Activated gamma-delta T cell (primary cell): ENCODE data around the gene ABCC1.
"Not testable (repeated sequence)": the region's sequence is repeated elsewhere in the genome, so short reads cannot be mapped to it uniquely, and the experiment has no call there.

Experiments
- DNase-seq: peaks from one replicate; lab custom pipeline; 2025; lab: John Stamatoyannopoulos, UW

ABCC1 gene

DNA sequence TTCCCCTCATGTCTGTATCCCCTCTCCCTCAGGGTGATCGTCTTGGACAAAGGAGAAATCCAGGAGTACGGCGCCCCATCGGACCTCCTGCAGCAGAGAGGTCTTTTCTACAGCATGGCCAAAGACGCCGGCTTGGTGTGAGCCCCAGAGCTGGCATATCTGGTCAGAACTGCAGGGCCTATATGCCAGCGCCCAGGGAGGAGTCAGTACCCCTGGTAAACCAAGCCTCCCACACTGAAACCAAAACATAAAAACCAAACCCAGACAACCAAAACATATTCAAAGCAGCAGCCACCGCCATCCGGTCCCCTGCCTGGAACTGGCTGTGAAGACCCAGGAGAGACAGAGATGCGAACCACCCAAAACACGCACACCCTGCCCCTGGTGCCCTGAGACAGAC is 191.7 kb downstream of the ABCC1 start:
- DNase-seq: no peak

DNA sequence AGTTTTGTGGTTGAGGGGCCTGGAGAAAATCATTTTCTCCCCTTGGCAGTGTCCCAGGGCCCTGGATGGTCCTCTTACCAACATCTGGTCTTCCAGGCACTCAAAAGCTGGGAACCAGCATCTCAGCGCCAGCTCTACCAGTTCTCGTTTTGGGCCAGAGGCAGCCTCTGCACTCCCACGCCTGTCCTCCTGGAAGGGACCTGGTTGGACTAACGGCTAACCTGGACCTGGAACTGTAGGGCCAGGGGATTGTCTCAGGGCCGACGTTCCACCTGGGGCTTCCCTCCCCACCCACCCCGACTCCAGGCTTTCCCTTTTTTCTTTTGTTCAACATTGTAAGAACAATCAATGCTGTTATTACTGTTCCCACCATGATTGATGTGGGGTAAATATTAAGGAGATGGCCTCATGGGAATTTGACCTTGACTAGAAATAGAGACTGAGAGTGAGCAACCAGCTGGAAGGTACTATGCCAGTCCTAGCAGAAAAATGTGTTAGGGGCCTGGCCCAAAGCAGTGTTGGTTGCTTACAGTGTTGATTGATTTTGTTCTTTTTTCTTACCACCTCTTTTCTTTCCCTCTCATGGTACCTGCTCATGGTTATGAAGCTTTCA is 192.5 kb downstream of the ABCC1 start:
- DNase-seq: no peak

DNA sequence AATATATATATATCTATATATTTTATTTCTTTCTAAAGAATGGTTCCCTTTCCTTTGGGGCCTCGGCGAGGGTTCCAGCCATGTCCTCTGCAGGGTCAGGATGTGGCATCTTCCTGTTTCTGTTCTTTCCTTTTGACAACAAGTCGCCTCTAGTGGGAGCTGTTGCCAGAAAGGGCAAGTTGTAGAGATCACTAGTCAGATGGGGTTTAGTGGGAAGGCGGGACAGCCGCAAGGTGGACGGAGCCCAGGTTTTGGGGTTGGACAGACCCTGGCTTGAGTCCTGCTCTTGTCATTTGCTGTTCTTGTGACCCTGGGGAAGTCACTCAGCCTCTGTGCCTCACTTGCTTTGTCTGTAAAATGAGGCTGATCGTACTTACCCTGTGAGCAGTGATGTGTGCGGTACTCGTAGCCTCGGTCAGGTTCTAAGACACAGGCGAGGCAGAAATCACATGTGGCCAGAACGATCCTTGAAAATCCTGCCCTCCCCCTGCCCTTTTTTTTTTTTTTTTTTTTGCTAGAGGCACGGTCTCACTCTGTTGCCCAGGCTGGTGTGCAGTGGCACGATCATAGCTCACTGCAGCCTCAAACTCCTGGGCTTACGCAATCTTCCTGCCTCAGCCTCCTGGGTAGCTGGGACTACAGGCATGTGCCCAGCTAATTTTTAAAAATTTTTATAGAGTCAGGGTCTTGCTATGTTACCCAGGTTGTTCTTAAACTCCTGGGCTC is 193.8 kb downstream of the ABCC1 start:
- no peak for DNase-seq

DNA sequence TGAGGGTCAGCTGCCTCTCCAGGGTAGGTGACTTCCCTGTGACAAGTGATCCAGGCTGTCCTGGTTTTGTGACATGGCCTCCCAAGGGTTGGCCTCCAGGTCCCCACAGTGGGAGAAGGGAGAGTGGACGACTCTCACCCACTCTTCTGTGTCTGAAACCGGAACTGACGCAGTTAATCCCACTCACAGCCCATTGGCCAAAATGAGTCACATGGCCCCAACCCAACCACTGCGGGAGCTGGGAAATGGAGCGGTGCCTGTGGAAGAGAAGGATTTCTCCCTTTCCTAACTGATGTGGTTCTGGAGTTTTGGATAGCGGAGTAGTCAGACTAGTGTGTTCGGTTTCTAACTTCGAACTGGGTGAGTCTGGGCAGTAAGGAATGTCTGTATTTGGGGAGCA is 194.5 kb downstream of the ABCC1 start:
- no peak for DNase-seq

DNA sequence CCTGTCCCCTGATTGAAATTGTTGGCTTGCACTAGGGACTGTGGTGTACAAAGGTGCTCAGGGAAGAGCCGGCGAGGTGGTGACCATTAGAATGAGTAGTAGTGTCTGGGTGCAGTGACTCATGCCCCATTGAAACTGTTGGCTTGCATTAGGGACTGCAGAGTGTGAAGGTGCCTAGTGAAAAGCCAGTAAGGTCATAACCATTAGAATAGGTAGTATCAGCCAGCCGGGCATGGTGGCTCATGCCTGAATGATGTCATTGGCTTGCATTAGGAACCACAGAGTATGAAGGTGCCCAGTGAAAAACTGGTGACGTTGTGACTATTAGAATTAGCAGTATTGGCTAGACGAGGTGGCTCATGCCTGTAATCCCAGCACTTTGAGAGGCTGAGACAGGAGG is 195.0 kb downstream of the ABCC1 start:
- no peak for DNase-seq

DNA sequence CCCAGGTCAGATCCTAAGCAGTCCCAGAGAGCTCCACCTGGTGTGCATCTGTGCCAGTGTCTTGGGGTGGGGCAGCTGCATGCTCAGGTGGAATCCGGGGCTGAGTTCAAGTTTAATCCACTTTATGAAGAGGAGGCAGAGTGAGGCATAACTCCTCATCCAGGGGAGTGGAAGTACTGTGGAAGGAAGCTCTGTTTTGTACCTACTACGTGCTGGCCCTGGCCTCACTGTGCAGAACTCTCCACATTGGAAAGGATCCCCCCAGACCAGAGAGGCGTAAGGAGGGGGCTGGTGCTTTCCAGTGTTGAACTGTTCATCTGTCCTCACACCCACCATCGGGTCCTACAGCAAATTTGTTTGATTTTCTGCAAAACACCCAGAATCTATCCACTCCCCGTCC is 195.9 kb downstream of the ABCC1 start:
- DNase-seq: no peak

DNA sequence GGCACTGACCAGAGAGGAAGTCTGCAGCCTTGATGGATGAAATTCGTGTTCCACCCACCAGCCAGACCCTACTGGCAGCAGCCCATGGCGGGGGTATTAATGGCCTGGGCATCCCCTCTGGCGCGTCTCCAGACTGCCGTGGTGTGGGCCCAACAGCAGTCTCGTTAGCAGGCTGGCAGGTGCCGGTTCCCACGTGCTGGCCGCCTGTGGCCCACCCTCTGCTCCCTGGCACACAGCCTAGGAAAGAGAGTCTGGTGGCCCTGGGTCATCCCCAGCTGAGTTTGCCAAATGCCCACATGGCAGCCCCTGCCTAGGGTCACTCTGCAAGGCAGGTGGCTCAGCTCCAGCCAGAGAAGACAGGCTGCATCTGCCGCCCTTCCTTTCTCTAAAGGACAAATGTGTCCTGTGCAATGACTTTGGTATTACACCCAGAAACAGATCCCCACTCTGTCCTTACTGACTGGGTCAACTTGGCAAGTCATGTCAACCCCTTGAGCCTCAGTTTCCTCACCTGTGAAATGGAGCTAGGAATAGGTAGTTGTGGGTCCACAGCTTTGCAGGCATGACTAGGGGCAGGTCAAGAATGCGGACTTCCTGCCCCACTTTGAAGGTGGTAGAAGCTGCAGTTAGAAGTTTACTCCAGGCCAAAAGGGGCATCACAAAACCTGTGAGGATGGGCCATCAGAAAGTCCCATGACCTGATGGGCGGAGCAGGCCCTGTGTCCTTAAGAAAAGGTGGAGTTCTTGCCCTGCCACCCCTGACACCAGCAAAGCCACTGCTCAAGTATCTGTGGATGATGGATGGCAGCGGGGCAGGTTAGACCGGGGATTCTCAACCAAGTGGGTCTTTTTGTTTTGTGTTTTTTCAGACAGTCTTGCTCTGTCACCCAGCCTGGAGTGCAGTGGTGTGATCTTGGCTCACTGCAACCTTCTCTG is 197.2 kb downstream of the ABCC1 start:
- DNase-seq: no peak

DNA sequence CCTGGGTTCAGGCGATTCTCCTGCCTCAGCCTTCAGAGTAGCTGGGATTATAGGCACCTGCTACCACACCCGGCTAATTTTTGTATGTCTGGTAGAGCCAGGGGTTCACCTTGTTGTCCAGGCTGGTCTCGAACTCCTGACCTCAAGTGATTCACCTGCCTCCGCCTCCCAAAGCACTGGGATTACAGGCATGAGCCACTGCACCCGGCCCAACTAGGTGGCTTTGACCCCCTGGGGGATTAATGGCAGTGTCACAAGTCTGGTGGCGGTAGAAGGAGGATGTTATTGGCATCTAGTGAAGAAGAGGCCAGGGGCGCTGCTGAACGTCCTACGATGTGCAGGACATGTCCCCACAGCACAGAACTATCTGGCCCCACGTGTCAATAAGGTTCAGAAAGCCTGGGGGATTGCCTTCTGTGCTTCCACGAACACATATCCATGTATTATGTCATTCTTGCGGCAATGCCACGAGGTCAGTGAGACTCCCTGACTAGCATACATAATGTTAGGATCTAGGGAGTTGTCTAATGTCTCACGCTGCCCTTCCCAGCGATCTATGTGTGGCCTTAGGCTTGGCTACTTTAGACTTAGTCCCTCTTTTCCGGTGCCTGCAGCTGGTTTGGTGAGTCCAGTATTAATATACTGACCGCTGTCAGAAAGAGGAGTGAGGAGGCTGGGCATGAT is 198.0 kb downstream of the ABCC1 start:
- no peak for DNase-seq

DNA sequence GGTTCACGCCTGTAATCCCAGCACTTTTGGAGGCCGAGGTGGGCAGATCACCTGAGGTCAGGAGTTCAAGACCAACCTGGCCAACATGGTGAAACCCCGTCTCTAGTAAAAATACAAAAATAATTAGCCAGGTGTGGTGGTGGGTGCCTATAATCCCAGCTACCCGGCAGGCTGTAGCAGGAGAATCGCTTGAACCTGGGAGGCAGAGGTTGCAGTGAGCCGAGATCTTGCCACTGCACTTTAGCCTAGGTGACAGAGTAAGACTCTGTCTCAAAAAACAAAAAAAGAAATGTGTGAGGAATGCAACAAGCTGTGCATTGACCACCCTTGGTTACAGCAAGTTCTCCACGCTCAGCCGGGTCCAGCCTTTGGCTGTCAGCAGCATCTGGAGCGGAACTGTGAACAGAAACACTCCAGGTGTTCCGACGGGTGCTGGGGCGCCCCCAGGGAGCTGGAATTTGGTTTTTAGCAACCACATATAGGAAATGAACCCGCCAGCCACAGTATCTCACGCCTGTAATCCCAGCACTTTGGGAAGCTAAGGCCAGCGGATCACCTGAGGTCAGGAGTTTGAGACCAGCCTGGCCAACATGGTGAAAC is 198.7 kb downstream of the ABCC1 start:
- not testable (repeated sequence) for DNase-seq

DNA sequence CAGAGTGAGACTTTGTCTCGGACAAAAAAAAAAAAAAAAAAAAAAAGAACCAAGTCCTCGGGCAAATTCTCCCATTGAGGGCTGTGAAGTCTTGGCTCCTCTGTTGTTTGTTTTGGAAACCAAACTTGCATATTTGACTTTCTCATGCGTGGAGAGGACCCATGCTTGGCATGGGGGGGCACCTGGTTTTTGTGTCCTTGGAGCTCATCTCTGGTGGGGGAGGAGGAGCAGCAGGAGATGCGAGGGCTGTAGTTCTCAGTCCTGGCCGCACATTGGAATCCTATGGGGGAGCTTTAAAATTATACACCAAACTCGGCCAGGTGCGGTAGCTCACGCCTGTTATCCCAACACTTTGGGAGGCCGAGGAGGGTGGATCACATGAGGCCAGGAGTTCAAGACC is 199.3 kb downstream of the ABCC1 start:
- no peak for DNase-seq

DNA sequence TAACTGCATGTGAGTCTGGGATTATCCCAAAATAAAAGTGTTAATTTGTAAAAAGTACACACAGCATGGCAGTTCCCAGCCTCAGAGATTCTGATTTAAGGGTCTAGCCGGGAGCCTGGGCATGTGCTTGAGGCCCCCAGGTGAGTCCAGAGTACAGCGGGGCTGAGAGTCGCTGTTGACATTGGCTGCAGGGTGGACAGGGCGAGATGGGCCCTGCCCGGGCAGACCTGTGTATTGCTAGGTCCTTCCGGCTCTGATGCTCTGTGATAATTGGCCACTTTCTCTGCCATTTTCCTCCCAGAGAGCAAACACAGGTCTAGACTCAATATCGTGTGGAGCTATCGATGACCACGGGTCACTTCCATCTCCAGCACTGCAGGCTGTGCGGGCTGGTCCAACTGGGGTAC is 200.3 kb downstream of the ABCC1 start:
- DNase-seq: no peak

DNA sequence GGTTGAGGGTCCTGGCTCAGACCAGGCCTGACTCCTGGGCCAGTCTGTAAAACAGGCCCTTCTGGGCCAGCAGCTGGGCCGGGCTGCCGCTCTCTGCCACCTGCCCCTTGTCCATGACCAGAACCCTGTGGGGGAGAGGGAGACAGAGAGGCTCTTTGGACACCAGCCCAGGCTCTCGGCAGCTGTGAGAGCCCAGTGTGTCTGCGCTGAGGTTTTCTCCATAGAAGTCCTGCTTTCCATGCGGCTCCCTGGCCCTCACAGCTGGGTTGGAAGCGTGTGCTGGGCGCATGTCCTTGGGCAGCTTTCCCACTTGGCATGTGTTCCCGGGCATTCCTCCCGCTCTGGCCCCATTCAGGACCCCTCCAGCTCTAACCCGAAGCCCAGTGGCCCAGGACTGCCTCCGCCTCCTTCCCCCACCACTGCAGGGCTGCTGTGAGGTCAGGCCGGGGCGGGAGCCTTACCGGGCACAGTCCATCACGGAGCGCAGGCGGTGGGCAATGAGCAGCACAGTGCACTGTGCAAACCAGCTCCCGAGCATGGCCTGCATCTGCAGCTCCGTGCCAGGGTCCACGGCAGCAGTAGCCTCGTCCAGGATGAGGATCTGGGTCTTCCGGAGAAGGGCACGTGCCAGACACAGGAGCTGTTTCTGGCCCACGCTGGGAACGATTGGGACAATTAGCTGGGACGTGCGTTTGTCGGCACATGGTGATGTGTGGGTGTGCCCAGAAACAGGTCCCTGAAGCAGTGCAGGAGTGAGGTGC is 200.9 kb downstream of the ABCC1 start:
- no peak for DNase-seq

DNA sequence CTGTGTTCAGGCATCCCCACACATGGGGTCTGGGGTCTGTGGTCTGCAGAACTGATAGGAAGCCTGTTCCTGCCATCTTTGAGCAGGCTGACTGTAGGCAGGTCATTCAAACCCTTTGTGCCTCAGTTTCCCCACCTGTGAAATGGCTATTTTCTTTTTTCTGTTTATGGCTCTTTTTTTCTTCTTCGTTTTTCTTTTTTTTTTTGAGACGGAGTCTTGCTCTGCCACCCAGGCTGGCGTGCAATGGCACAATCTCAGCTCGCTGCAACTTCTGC is 201.4 kb downstream of the ABCC1 start:
- no peak for DNase-seq

DNA sequence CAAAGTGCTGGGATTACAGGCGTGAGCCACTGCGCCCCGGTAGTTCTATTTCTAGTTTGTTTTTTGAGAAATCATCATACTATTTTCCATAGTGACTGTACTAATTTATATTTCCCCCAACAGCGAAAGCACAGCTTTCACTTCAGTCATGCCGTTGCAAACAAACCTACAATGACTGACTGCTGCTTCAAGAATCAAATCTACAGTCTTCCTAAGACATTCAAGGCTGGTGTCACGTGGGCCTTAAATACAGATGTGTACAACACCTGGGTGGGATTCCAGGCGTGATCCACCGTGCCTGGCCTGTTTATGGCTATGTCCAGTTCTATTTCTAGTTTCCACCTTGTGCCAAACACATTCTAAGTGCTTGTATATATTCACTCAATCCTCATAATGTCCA is 201.9 kb downstream of the ABCC1 start:
- no peak for DNase-seq

DNA sequence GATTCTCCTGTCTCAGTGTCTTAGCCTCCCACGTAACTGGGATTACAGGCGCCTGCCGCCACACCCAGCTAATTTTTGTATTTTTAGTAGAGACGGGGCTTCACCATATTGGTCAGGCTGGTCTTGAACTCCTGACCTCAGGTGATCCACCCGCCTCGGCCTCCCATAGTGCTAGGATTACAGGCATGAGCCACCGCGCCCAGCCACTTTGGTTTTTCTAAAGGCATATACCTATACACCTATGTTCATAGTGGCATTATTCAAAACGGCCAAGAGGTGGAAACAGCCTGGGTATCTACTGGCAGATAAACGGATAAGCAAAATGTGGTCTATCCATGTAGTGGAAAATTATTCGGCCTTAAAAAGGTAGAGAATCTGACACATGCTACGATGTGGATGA is 203.6 kb downstream of the ABCC1 start:
- not testable (repeated sequence) for DNase-seq

DNA sequence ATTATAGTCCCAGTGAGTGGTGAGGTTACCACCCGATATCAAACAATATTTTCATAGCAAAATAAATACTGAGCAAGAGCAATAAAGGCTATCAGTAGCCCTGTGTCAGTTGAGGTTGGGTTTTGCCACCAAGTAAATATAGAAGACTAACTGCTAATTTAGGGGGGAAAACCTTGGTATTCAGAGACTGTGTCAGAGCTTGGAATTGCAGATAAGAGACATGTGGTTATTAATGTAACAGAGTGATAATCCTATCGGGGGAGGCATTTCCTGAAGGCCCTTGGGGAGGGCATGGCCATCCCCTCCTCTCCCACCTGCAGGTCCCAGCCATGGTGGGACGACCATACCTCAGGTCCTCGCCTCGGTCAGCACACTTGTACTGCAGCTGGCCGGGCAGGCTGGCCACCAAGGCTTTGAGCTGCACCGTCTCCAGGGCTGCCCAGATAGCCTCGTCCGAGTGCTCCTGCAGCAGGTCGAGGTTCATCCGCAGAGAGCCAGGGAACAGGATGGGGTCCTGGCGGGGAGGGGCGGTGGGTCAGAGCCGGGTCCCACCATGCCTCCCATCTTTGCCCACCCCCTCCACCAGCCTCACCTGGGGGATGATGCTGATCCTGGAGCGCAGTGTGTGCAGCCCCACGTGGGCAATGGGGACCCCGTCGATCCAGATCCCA is 205.0 kb downstream of the ABCC1 start:
- DNase-seq: no peak

DNA sequence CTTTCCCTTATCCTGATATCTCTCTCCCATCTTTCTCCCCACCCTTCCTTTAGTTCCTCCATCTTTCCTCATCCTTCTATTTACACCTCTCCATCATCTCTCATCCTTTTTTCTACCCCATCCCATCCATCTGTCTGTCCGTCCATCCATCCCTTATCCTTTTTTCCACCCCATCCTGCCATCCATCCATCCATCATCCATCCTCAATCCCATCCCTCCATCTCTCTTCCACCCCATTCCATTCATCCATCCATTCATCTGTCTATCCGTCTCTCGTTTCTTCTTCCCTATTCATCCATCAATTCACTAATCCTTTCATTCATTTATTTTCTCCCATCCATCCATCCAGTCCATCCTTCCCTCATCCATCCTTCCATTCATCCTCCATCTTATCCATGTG is 205.8 kb downstream of the ABCC1 start:
- no peak for DNase-seq

DNA sequence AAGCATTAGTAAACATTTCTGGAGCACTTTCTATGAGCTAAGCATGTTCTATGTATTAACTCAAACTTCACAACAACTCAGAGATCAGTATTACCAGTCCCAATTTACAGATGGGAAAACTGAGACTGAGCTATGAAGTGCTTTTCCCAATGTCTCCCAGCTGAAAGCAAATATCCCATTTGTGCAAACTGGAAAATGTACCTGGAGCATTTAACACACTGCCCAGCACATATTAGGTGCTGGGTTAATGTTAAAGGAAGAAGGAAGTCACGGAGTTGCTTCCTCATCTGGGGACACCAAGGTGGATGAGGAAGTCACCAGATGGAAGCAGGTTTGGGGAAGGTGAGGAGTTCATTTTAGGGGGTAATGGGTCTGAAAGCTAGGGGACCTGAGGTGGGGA is 207.8 kb downstream of the ABCC1 start:
- no peak for DNase-seq

DNA sequence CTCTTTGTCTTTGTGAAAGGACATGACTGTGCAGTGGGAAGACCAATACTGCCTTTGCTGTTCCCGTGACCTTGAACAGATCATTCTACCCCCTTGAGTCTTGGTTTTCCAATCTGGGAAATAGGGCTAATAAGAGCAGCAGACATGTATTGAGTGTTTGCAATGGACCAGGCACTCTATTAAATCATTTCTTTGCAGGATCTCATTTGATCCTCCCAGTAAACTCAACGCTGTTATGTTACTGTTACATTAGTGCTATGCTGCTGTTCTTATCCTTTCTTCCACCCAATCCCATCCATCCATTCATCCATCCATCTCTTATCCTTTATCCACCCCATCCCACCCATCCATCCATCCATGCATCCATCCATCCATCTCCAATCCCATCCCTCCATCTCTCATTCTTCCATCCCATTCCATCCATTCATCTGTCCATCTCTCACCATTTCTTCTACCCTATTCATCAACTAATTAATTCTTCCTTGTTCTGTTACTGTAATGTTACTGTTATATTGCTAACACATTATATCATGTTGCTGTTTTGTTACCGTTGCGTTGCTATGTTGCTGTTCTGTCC is 208.8 kb downstream of the ABCC1 start:
- no peak for DNase-seq

DNA sequence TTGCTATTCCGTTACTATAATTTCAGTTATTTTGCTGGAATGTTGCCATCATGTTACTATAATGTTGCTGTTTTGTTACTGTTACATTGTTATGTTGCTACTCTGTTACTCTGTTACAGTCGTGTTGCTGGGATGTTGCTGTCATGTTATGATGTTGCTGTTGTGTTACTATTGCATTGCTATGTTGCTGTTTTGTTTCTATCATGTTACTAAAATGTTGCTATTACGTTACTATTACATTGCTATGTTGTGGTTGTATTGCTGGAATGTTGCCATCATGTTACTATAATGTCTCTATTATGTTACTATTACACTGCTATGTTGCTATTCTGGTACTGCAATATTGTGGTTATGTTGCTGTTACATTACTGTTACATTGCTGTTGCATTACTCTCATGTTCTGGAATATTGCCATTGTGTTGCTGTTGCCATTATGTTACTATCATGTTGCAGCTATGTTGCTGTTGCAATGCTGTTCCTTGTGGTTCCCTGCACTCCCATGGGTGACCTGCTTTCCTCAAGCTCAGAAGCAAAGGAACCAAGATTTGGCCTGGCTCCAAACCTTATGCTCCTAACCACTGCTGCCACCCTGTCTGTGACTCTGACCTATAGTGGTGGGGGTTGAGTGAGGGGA is 209.4 kb downstream of the ABCC1 start:
- DNase-seq: no peak
